ENCODE data around the gene G0S2. TPM values are rescaled to one million over a fixed set of nuclear protein-coding genes. Genes with fewer than 3 reads are reported as not detected.

The G0S2 gene
- total and polyA plus RNA-seq, 2 of the 8 experiments (the other 6 are each of a cell fraction or from before 2014, with no cell fraction given), result 1.0 to 1.7 TPM

GRCh38 chr1:209667103-209667502 is 8.1 kb upstream of the G0S2 start:
- Histone ChIP-seq H3K36me3 (ENCODE audit: control insufficient read depth in 2 of 4, insufficient read depth in 4 of 4, low read length in 3 of 4) (no peaks in the 10 kb centered on the region), H2BK5ac (ENCODE audit: low read depth, low read length) (no peak overlapping the region), H3K27me3 (replicated peaks in 1 of 4; ENCODE audit: control insufficient read depth in 3 of 4, extremely low read depth in 1 of 4, insufficient read depth in 3 of 4, low read length in 3 of 4) (no peaks in the 10 kb centered on the region), H3K9ac (replicated peaks in 1 of 4; ENCODE audit: extremely low read depth in 1 of 4, low read depth in 3 of 4, low read length in 3 of 4) (no peak overlapping the region), H3K4me3 (ENCODE audit: extremely low read depth in 1 of 4, insufficient read depth in 2 of 4, low read depth in 3 of 4, low read length in 4 of 4) (no peak overlapping the region), H3K56ac (replicated peaks; ENCODE audit: insufficient read length, low read depth, low read length) (no peak overlapping the region), H2BK20ac (ENCODE audit: low read length) (no peak overlapping the region), H2AFZ (ENCODE audit: low read length) (no peak overlapping the region), H3K4me2 (ENCODE audit: insufficient read depth in 1 of 2, low read depth in 2 of 2, low read length in 2 of 2) (no peak overlapping the region), H3K23me2 (ENCODE audit: low read depth, low read length) (no peaks in the 10 kb centered on the region), H3K79me1 (ENCODE audit: low read depth, low read length) (no peaks in the 10 kb centered on the region), H4K20me1 (replicated peaks in 1 of 2; ENCODE audit: control insufficient read depth in 1 of 2, insufficient read depth in 2 of 2, low read length in 2 of 2) (no peaks in the 10 kb centered on the region), H4K91ac (replicated peaks; ENCODE audit: insufficient read length, low read length) (no peak overlapping the region), H3K4me1 (replicated peaks in 1 of 4; ENCODE audit: control insufficient read depth in 3 of 4, insufficient read depth in 4 of 4, low read length in 3 of 4) (no peaks in the 10 kb centered on the region), H3K9me3 (ENCODE audit: insufficient read depth in 2 of 2, low read depth in 1 of 2, low read length in 1 of 2) (no peaks in the 10 kb centered on the region), H2BK12ac (ENCODE audit: low read depth, low read length) (no peak overlapping the region), H3K23ac (ENCODE audit: insufficient read length) (no peak overlapping the region), H3K14ac (ENCODE audit: insufficient read length) (no peak overlapping the region), H2BK15ac (ENCODE audit: low read length) (no peak overlapping the region), H3K79me2 (ENCODE audit: control insufficient read depth in 1 of 2, insufficient read depth in 2 of 2, low read length in 2 of 2) (no peaks in the 10 kb centered on the region), H3K18ac (ENCODE audit: extremely low read depth, low read length) (no peak overlapping the region), H4K5ac (ENCODE audit: insufficient read length, low read depth, low read length) (no peak overlapping the region), H3K4ac (replicated peaks; ENCODE audit: insufficient read length, low read depth, low read length) (no peak overlapping the region), H2AK5ac (ENCODE audit: low read depth, low read length) (no peak overlapping the region), H4K8ac (ENCODE audit: extremely low read depth, insufficient read depth, low read length) (no peak overlapping the region), H3K27ac (ENCODE audit: low read depth, low read length) (no peak overlapping the region), H2BK120ac (replicated peaks; ENCODE audit: low read depth, low read length) (no peak overlapping the region)
- CTCF ChIA-PET (ENCODE audit: partially characterized antibody), result interaction anchor here (1.1 to 2.1 kb wide), 2 partner anchors 14 to 61 kb away, joined by 3 to 7 read pairs; partner anchors contain the start of gene LAMB3
- DNase-seq (ENCODE audit: low read depth in 1 of 2, low spot score in 2 of 2), result no peak
- POLR2A ChIA-PET (ENCODE audit: partially characterized antibody), result interaction anchor here (1.2 kb wide), 1 partner anchor 8 kb away, joined by 4 read pairs; the partner anchor contains the start of gene G0S2
- no peak for FAIRE-seq
- WGBS, 2 experiments (ENCODE audit: extremely low coverage in 1 of 2, insufficient coverage in 1 of 2, insufficient read length in 1 of 2, insufficient replicate concordance in 2 of 2, low coverage in 1 of 2, low lambda C conversion rate in 2 of 2, missing lambda C conversion rate in 1 of 2), result 83% methylated on average over 1 of the region's 1 CpG; no CpG with 5 or more reads in 1 of the 2 experiments
- no peak for TF ChIP-seq BACH1 (IDR thresholded peaks at IDR 0.05; ENCODE audit: low read length)
- TF ChIP-seq SP1 (IDR thresholded peaks at IDR 0.05; ENCODE audit: low read depth, low read length), result no peak
- TF ChIP-seq SIN3A (conservative IDR thresholded peaks at IDR 0.05 in 1 of 2, IDR thresholded peaks at IDR 0.05 in 1 of 2; ENCODE audit: low read depth in 1 of 2, low read length in 2 of 2), result no peak
- no peak for TF ChIP-seq HDAC2 (IDR thresholded peaks at IDR 0.05; ENCODE audit: borderline replicate concordance in 1 of 2, low read depth in 2 of 2, low read length in 2 of 2)
- no peak for TF ChIP-seq CTCF (IDR thresholded peaks at IDR 0.05; ENCODE audit: control extremely low read depth in 1 of 3, insufficient read depth in 1 of 3, low read depth in 1 of 3, low read length in 3 of 3)
- TF ChIP-seq RAD21 (IDR thresholded peaks at IDR 0.05 in 1 of 2, conservative IDR thresholded peaks at IDR 0.05 in 1 of 2; ENCODE audit: low read depth in 2 of 2, low read length in 2 of 2), result no peak
- no peak for TF ChIP-seq POLR2A (IDR thresholded peaks at IDR 0.05; ENCODE audit: control extremely low read depth in 1 of 2, low read depth in 2 of 2, low read length in 2 of 2)
- no peak for TF ChIP-seq BCL11A (IDR thresholded peaks at IDR 0.05; ENCODE audit: low read depth in 2 of 2, low read length in 2 of 2)
- TF ChIP-seq CTBP2 (IDR thresholded peaks at IDR 0.05; ENCODE audit: borderline replicate concordance, insufficient read depth, insufficient read length, low read length), result no peak
- no peak for TF ChIP-seq ZNF274 (IDR thresholded peaks at IDR 0.05; ENCODE audit: borderline replicate concordance, extremely low read depth, low read length)
- no peak for TF ChIP-seq JUN (IDR thresholded peaks at IDR 0.05; ENCODE audit: low read depth, low read length)

All from H1 (cell line).